Fibroblast of skin of right biceps (primary cell): Measurements from ENCODE around the gene TP53INP2.
"Not testable (repeated sequence)": the region's sequence is repeated elsewhere in the genome, so short reads cannot be mapped to it uniquely, and the experiment has no call there.

ENCODE experiments used
- DNase-seq: peaks from one replicate; pipeline ENCODE4 v3.0.0-alpha.2; 2013

TP53INP2 gene

GRCh38 chr20:34704177-34705007 lies at the start of gene TP53INP2:
Gene TP53INP2, plus strand, starts transcription at chr20:34704344. Its CDS starts 4,396 bp downstream, at chr20:34708740.
- peak; percentile 89 for DNase-seq

- not testable (repeated sequence) for DNase-seq
Observed at GRCh38 chr20:34658654-34659053, 45.5 kb upstream of the TP53INP2 start.

- peak; percentile 49 for DNase-seq
Observed at GRCh38 chr20:34661811-34662210, 42.3 kb upstream of the TP53INP2 start.

DNA sequence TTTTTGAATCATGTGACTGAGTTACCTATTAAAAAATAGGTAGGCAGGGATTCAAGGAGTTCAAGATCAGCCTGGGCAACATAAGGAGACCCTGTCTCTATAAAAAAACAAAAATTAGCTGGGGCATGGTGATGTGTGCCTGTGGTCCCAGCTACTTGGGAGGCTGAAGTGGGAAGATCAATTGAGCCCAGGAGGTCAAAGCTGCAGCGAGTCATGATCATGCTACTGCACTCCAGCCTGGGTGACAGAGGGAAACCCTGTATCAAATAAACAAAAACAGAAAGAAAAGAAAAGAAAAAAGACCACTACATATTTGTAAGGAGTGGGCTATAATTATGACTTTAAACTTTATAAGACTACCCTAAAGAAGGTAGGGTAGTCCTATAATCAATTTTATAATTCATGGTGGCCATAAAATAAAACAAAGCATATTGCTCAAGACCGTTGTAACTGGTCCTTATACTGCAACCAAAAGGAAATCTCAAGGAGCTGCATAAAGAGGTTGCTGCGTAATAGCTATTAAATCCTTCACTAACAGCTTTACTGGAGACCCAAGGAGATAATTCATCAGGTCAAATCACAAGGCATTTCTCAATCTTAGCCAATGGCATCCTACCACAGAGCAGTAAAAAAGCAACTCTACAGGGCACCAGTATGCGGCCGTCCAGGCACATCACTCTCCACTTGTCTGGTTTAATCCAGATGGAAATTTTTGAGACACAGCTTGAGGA lies 40.8 kb upstream of the TP53INP2 start:
- no peak for DNase-seq

GRCh38 chr20:34664751-34665150 lies 39.4 kb upstream of the TP53INP2 start:
- not testable (repeated sequence) for DNase-seq

GRCh38 chr20:34669094-34669493 lies 35.0 kb upstream of the TP53INP2 start:
- no peak for DNase-seq

- no peak for DNase-seq
Observed at GRCh38 chr20:34673412-34673811, 30.7 kb upstream of the TP53INP2 start.

GRCh38 chr20:34675561-34675960 lies 28.6 kb upstream of the TP53INP2 start:
- no peak for DNase-seq

GRCh38 chr20:34675993-34676641 lies 28.0 kb upstream of the TP53INP2 start:
- no peak for DNase-seq

- peak; percentile 91 for DNase-seq
Observed at GRCh38 chr20:34676642-34677373, 27.3 kb upstream of the TP53INP2 start, which contains the start of gene PIGU. Gene PIGU, minus strand, starts transcription at chr20:34677092. Its CDS starts 7 bp downstream, at chr20:34677085.

DNA sequence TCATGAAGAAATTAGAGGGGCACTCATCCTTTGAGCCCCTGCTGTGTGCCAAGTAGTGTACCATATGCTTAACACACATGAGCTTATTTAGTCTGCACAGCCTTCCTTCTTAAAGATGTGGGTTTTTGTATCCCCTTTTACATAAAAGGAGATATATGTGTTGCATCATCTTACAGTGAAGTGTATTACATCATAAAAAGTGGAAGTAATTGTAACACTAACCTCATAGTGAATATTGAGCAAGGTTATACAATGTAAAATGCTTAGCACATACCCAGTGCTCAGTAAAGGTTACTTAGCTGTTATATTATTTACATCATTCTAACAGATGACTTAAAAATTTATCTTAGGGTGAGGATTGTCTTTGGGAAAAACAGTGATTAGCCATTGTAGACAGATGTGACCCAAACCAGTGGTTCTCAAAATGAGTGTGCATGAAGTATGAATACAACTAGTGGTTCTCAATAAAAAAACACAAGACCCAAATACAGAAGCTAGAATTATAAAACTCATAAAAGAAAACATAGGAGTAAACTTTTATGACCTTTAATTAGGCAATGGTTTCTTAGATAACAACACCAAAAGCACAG lies 23.5 kb upstream of the TP53INP2 start:
- no peak for DNase-seq

- no peak for DNase-seq
Observed at GRCh38 chr20:34683667-34684066, 20.5 kb upstream of the TP53INP2 start.

GRCh38 chr20:34689486-34689885 lies 14.7 kb upstream of the TP53INP2 start:
- no peak for DNase-seq

DNA sequence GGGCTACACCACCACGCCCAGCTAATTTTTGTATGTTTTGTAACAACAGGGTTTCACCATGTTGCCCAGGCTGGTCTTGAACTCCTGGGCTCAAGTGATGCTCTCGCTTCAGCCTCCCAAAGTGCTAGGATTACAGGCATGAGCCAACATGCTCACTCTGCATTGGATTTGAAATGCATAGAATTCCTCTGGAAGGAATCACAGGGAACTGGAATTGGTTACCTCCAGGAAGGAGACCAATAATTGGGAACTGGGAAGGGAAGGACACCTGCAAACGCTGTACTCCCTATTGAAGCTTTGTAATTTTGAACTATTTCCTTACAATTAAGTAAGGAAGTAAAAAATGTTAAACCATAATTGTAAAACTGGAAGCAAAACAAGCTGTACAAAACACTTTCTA lies 12.3 kb upstream of the TP53INP2 start:
- DNase-seq, result no peak

GRCh38 chr20:34693414-34693813 lies 10.7 kb upstream of the TP53INP2 start:
- DNase-seq, result no peak

- no peak for DNase-seq
Observed at GRCh38 chr20:34701405-34702085, 2.6 kb upstream of the TP53INP2 start.

GRCh38 chr20:34703061-34703423 lies 1.1 kb upstream of the TP53INP2 start:
- no peak for DNase-seq

DNA sequence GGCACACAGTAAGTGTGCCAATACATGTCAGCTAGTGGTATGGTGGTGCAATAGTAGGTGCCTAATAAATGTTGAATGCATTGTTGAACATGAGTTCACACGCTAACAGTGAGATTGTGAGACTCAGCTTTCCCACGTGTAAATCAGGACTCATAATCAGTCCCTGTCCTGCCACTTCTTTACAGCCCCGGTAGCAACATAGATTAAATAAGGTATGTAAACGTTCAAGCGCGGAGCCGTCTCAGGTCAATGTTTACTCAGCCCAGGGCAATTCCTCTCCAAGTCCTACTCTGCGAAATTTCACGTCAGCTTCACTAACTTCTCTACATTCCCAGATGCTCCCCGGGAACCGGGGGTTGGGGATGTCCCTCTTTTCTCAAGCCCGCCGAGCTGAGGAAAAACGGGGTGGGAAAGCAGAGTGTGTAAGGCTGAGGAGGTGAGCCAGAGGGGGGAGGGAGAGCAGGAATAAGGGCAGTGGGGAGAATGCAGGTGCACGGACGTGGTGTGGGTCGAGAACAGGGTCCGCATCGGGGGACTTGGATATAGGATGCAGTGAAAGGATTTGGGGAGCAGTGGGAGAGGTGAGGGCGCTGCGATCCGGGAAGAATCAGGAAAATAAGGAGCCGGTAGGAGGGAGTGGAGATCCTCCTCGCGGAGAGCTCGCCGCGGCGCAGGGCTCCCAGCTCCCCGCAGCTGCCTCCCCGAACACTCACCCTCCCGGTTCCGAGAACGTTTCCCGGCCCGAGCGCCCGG lies 544 bp upstream of the TP53INP2 start:
- no peak for DNase-seq

GRCh38 chr20:34705008-34705396 lies 858 bp downstream of the TP53INP2 start:
- no peak for DNase-seq

GRCh38 chr20:34705397-34706301 lies 1.5 kb downstream of the TP53INP2 start:
- no peak for DNase-seq
